SH-SY5Y (cell line): ENCODE measurements around the gene UGGT2.

Experiments
- GATA2 ChIP-seq: IDR thresholded peaks from 2 replicates; pipeline ENCODE4 v1.6.1; 2011; ENCODE audit warnings: mild to moderate bottlenecking, low read depth, low read length
- GATA3 ChIP-seq: IDR thresholded peaks from 2 replicates; pipeline ENCODE4 v1.6.1; 2011; ENCODE audit warnings: low read depth, mild to moderate bottlenecking, low read length, moderate library complexity

GRCh38 chr13:95926231-95926630, 127.0 kb downstream of the UGGT2 start:
- TF ChIP-seq GATA2 (no peak), GATA3 (no peak)
